ENCODE data around the gene PTP4A1. TPM values are rescaled to one million over a fixed set of nuclear protein-coding genes. Genes with fewer than 3 reads are reported as not detected.
A peak's percentile ranks its signal among the peaks of the same experiment; 100 is the strongest.

The PTP4A1 gene
- total RNA-seq, 1 experiment from 2014 or later: 23.9 TPM

DNA sequence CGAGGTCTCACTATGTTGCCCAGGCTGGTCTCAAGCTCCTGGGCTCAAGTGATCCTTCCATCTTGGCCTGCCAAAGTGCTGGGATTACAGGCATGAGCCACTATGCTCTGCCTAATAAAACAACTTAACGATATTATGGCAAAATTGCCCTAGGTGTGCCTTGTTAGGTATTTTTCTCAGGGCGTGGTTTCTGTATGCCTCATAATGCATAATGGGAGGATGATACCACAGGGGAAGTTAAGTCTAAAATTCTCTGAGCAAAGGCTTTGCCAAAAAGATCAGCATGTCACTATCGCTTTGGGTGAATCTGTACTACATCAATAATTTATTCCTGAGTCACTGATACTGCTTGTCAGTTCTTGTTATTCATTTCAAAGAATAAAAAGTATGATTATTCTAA, 15.9 kb upstream of the PTP4A1 start:
- DNase-seq (ENCODE audit: low spot score): no peak

DNA sequence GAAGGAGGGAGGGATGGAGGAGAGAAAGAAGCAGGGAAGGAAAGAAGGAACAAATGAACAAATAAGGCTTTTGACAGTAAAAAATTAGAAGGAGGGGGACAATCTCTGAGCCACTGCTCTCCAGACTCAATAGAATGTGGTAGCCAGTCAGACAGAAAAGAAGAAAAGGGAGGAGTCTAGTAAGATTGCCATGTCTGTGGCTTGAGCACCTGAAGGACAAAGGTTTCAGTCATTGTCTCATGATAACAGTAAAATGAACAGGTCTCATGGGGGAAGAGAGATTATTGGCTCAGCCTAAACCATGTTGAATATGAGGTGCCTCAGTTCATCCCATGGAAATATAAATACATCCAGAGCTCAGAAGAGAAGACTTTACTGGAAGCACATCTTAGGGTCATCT, 14.0 kb upstream of the PTP4A1 start:
- DNase-seq (ENCODE audit: low spot score): no peak

DNA sequence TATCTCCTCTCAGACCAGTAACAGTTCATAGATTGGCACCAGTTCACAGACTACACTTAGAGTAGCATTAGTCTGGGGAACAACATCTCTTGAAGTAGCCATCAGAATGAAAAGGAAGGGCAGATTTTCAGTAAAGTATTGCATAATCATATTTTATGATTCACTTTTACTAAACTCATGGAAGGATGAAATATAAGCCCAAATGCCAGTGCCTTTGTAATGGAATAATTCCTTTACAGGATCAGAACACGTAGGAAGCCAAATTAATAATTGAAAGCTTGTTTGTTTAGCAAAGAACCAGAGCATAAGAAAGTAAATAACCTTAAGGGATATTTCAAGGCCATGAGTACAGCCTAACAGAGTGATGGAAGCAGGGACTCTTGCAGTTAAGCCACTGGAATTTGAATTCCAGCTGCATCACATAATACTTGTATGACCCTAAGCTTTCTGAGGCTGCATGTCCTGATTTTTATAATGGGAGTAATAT, 11.4 kb upstream of the PTP4A1 start:
- DNase-seq (ENCODE audit: low spot score): no peak

DNA sequence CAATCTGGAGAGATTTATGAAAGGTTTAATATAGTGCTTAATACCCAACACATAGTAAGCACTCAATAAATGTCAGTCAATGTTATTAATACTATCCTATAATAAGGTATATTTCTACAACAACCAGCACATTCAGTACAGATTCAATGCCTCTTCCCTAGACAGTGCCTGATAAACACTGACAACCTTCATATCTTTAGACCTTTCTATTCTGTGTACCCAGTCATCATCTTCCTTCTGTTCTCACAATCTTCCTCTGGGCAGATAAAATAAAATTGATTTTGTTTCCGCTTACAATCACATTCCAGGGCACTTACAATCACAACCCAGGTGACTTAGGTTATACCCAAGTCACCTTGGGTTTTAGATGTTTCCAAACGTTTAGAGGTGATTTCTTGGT, 11.0 kb upstream of the PTP4A1 start:
- no peak for DNase-seq (ENCODE audit: low spot score)

DNA sequence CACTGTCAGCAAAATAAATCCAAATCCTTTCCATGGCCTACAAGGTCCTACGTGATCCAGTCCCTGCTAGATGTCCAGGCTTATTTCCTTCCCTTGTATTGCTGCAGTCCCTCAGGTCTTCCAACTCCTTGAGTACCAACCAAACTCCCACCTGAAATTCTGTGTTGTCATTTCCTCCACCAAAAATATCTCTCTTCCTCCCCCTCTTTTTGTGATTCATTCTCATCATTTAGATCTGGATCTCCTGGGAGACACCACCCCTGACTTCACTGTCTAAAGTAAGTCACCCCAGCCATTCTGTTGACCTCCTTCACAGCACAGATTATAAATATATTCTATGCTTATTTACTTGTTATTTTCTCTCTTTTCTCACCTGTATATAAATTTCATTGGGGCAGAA, 9.0 kb upstream of the PTP4A1 start:
- no peak for DNase-seq (ENCODE audit: low spot score)

DNA sequence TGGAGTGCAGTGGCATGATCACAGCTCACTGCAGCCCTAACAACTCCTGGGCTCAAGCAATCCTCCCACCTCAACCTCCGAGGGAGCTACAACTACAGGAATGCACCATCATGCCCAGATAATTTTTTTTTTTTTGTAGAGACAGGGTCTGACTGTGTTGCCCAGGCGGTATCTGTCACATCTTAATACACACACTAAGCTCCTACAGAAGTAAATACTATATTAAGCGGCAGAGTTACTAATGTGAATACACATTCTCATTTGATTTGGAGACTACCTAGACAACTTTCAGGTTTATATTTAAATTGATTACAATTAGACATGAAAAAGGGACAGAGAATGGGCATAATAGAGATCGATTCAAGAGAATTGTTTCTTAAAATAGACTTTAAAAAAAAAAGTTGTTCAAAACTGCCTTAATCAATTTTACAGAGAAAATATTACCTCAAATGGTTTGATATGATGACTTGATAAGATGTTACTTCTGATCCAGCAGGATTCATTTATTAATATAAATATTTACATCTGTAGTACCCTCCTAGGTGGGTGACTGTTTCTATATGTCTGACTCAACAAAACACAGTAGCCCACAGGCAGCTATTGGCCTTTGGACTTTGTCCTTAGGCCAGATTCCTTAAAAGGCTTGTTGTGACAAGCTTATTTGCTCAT, 7.1 kb upstream of the PTP4A1 start:
- DNase-seq (ENCODE audit: low spot score): peak; percentile 47

DNA sequence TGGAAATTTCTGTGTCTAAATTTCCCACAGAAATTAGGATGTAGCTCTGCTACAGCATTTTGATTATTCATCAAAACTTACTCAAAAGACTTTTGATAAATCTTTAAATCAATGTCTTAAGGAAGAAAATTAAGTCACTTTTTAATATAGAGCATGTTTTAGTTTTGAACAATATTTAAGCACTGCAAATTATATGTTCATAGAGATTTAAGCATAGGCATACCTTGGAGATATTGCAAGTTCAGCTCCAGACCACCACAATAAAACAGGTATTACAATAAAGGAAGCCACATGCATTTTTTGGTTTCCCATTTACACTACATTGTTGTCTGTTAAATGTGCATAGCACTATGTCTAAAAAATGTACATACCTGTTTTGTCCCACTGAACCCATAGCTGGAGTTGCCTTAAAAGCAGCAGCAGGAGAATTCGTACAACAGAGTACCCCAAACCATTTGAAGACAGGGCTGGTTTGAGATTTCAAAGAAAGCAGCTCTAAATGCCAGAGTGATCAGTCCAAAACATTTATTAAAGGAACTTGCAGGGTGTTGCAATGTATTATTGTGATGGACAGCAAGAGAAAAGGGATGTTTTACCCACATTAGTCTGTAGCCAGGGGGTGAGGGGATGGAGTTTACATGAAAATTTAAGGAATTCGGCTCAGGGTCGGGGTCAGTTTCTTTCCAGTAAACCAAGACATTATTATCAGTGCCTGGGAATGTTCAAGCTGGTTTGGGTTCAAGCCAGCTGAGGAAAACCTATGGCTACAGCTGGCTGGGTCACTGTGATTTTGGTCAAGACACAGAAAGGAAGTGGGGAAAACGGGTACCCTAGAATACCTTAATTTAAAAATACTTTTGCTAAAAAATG, 6.3 kb upstream of the PTP4A1 start:
- DNase-seq (ENCODE audit: low spot score): no peak

DNA sequence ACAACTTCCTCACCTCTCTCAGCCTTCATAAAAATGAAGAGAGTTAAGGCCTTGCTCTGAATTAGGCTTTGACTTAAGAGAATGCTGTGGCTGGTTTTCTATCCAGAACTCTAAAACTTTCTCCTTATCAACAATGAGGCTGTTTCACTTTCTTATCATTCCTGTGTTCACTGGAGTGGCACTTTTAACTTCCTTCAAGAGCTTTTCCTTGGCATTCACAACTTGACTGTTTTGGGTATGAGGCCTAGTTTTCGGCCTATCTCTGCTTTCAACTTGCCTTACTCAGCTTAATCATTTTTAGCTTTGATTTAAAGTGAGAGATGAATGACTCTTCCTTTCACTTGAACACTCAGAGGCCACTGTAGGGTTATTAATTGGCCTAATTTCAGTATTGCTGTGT, 4.3 kb upstream of the PTP4A1 start:
- no peak for DNase-seq (ENCODE audit: low spot score)

DNA sequence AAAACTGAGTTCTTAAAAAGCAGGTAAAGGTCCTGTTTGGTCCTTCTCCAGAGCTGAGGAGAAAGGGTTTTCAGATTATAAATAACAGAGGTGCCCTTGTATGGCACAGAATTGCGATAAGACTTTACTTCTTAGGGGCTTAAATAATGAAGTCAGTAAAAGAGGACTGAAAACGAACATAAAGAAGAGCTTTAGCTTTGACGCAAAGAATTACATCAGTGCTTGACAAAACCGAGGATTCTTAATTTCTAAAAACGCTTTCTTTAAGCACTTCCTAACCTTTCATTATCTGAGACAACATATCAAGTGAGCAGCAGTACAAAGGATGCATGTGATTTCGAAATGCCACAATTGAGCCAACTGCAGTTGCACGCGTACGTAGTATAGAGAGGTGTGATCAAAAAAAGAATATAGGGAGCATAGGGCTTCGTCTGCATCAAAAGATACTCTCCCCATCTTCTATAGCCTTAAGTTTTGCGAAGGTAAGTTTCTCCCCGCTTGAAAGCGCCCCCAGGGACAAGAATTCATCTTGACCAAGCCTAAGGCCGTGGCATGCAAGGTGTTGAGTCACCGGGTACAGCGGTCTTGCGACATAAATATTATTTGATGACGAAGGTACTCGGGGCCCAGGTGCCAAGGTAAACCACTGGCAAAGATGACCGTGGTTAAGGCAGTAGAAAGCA, 778 bp upstream of the PTP4A1 start:
- no peak for DNase-seq (ENCODE audit: low spot score)

DNA sequence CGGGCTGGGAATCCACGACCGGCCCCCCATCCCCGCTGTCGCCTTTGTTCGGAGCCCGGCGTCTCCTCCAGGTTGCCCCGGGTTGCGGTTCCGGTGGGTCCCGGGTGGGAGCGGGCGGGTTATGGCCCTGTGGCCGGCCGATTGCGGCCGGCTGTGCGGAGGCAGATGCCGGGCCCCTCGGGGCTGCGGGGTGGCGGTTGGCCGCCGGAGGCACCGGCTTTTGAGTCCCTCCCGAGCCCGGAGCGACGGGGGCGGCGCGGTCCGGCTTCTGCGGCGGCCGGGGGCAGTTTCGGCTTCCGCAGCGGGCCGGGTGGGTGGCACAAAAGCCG, 431 bp downstream of the PTP4A1 start:
- no peak for DNase-seq (ENCODE audit: low spot score)

DNA sequence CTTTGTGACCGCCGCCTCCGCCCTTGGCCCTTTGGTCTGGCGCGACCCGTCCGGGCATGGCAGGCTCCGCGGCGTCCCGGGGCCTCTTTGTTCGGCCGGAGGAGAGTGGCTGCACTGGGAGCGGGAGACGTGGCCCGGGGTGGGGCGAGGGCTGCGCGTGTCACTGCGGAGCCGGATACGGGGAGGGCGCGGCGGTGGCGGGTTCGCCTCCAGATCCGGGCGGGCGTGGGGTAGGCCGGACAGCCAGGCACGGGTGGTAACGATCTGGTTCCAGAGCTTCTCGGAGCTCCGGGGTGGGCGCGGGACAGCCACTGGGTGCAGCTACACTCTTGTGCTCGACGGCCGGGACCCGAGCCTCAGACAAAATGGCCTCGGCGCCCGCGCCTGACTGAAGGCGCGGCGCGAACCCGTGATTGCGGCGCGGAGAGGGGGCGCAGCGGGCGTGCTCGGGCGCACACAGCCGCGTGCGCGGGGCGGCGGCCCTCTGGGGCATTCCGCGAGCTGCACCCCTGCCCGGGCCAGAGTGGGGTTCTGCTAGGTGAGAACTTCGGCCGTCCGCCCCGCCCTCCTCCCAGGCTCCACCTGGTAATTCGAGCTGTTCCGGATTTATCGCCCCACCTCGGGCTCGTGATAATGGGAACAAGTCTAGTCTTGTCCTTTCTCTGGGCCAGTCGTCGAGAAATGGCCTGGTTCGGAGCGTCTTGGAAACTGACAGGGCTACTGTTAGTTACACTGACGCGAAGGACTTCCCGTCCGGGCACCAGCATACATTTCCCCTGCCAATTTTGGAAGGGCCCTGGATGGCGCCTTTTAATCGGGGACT, 1.0 kb downstream of the PTP4A1 start:
- DNase-seq (ENCODE audit: low spot score): peak; percentile 95

DNA sequence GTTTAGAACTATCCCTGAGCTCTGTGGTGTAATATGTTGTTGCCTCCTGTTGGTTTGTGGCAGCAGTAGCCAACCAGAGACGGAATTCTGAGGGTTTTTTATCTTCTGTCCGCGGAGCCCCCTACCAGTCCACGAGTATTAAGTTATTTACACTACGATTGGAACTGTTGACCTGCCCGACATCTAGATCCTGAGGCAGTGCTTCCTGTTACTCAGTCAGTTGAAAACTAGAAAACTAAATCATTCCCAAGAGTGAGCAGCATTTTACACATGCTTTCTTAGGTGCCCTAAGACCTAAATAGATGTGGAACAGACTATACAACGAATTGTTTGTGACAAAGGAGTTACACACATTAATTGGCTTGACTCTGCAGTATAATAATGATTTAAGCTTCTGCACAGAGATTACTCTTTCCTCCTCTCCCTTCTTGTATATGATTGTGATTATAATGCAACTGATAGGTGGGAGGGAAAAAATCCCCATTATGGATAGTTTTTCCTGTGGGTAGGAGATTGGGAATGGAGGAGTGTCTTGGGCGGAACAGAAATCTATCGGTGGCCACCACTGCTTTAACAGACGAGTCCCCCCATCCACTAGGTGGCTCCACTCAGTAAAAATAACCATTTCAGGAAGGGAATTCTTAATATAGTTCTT, 1.7 kb downstream of the PTP4A1 start:
- peak; percentile 87 for DNase-seq (ENCODE audit: low spot score)

DNA sequence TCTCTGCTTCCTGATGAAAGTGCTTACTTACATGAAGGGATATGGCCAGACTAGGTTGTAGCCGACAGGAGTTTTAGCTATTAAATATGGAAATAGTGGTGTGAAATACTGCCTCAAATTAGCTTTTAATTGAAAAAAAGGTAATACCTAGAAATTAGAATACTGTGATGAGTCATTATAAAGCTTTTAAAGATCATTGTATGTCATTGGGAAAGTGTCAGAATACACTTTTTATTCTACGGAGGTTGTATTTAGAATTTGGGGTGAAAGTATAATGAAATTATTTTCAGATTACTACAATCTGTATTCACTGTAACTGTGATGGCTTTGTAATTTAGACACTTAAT, 2.2 kb downstream of the PTP4A1 start:
- DNase-seq (ENCODE audit: low spot score): no peak

DNA sequence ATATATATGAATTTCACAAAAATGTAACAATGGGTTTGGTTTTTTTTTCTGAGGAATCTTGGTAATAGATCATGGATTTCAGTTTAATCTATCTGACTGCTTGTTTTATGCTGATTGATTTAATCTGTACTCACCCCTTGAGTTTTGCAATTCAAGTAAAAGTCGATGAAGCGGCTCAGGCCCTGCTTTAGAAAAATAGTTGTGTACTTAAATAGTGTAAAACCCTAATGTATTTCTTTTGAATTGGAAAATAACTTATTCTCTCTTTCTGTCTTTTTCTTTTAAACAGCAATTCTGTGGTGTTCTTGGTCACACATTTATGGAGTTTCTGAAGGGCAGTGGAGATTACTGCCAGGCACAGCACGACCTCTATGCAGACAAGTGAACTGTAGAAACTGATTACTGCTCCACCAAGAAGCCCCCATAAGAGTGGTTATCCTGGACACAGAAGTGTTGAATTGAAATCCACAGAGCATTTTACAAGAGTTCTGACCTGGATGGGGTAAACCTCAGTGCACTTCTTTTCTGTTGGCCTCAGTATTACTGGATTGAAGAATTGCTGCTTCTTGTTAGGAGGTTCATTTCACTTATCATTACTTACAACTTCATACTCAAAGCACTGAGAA, 4.0 kb downstream of the PTP4A1 start:
- no peak for DNase-seq (ENCODE audit: low spot score)

DNA sequence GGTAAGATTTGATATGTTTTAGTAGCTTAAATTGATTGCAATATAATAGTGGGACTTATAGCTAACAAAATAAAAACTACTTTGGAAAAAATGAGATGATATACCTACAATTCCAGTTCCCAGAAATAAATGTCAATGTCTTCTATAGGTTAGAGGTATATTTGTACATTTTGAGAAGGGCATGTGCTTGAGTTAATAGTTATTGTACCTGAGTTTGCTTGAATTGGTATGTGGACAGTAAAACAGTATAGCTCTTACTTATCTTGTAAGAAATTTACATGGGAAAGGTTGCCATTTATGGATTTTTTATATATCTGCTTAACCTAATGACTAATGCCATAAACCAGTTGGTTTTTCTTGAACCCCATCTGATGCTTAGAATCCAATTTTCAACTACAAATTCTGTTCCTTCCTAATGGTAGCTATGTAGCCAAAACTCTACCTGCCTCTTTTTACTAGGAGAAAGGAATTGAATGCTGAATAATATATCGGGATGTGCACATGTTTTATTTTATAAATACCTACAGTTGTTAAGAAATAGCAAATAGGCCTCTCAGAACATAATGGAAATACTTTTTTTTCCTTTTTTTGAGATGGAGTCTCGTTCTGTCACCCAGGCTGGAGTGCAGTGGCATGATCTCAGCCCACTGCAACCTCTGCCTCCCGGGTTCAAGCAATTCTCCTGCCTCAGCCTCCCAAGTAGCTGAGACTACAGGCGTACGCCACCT, 4.9 kb downstream of the PTP4A1 start:
- no peak for DNase-seq (ENCODE audit: low spot score)

DNA sequence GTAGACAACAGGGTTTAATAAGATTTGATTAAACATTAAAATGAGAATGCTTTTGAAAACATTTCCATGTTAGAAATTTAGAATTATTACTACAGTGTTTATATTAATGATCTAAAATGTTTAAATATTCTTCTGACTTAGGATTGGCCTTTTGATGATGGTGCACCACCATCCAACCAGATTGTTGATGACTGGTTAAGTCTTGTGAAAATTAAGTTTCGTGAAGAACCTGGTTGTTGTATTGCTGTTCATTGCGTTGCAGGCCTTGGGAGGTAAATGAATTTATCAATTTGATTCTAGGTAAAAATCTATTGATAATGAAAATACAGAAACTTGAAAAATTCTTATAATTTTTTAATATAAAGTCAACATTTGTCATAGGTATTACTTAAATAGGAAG, 6.5 kb downstream of the PTP4A1 start:
- no peak for DNase-seq (ENCODE audit: low spot score)

DNA sequence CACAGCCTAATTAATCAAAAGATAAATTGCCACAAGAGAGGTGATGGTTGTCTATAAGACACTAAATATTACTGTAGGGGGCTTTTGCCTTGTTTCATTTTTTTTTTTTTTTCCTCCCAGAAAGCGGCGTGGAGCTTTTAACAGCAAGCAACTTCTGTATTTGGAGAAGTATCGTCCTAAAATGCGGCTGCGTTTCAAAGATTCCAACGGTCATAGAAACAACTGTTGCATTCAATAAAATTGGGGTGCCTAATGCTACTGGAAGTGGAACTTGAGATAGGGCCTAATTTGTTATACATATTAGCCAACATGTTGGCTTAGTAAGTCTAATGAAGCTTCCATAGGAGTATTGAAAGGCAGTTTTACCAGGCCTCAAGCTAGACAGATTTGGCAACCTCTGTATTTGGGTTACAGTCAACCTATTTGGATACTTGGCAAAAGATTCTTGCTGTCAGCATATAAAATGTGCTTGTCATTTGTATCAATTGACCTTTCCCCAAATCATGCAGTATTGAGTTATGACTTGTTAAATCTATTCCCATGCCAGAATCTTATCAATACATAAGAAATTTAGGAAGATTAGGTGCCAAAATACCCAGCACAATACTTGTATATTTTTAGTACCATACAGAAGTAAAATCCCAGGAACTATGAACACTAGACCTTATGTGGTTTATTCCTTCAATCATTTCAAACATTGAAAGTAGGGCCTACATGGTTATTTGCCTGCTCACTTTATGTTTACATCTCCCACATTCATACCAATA, 7.8 kb downstream of the PTP4A1 start:
- no peak for DNase-seq (ENCODE audit: low spot score)

DNA sequence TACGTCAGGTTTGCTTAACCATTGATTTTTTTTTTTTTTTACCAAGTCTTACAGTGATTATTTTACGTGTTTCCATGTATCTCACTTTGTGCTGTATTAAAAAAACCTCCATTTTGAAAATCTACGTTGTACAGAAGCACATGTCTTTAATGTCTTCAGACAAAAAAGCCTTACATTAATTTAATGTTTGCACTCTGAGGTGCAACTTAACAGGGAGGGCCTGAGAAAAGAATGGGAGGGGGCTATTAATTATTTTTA, 8.4 kb downstream of the PTP4A1 start:
- no peak for DNase-seq (ENCODE audit: low spot score)

DNA sequence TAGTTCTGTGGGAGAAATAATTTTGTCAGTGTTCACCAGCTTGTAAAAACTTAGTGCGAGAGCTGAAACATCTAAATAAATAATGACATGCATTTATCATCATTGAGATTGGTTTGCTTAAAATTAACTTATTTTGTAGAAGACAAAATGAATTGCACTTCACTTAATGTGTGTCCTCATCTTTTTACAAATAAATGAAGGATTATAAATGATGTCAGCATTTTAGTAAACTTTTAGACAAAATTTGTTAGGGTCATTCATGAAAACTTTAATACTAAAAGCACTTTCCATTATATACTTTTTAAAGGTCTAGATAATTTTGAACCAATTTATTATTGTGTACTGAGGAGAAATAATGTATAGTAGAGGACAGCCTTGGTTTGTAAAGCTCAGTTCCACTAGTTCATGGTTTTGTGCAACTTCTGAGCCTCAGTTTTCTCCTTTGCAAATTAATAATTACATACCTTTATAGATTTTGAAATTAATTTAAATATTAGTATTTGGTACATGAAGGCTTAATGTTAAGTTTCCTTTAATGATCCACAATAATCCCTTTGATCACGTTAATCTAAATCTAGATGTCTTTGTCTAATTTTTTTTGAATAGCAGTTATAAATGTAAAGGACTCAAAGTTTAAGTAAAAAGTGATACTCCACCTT, 9.2 kb downstream of the PTP4A1 start:
- no peak for DNase-seq (ENCODE audit: low spot score)
